Neural progenitor cell (in vitro differentiated cells): ENCODE data around the gene CFAP45. TPM values are rescaled to one million over a fixed set of nuclear protein-coding genes. Genes with fewer than 3 reads are reported as not detected.
A peak's percentile ranks its signal among the peaks of the same experiment; 100 is the strongest.

Source experiments
- DNase-seq: peaks from one replicate; pipeline ENCODE4 v3.0.0-alpha.2; 2016; ENCODE audit warnings: low spot score
- H2AFZ ChIP-seq: fragments of 200-600 bp; sonication (generic); replicated peaks from 2 replicates; pipeline ENCODE4 v1.6.1; 2016; ENCODE audit warnings: antibody characterized with exemption
- H3F3A ChIP-seq: fragments of 200-600 bp; sonication (generic); 2 replicates; pipeline ENCODE4 v1.6.1; 2016; ENCODE audit warnings: antibody characterized with exemption, low read depth
- H3K27ac ChIP-seq: fragments of 200-600 bp; sonication (generic); 2 replicates; pipeline ENCODE4 v1.5.1; 2016; ENCODE audit warnings: mild to moderate bottlenecking
- H3K27me3 ChIP-seq: fragments of 200-600 bp; sonication (generic); 2 replicates; pipeline ENCODE4 v1.6.1; 2016; ENCODE audit warnings: mild to moderate bottlenecking, moderate library complexity
- H3K36me3 ChIP-seq: fragments of 200-600 bp; sonication (generic); 2 replicates; pipeline ENCODE4 v1.5.1; 2016
- H3K4me1 ChIP-seq: fragments of 200-600 bp; sonication (generic); 2 replicates; pipeline ENCODE4 v1.6.1; 2016; ENCODE audit warnings: mixed run types
- H3K4me2 ChIP-seq: fragments of 200-600 bp; sonication (generic); 2 replicates; pipeline ENCODE4 v1.6.1; 2016
- H3K4me3 ChIP-seq: fragments of 200-600 bp; sonication (generic); 2 replicates; pipeline ENCODE4 v1.5.1; 2016
- H3K79me2 ChIP-seq: fragments of 200-600 bp; sonication (generic); 2 replicates; pipeline ENCODE4 v1.6.1; 2016; ENCODE audit warnings: low read depth
- H3K9ac ChIP-seq: fragments of 200-600 bp; sonication (generic); 2 replicates; pipeline ENCODE4 v1.6.1; 2016
- H3K9me3 ChIP-seq: fragments of 200-600 bp; sonication (generic); 2 replicates; pipeline ENCODE4 v1.5.1; 2016; ENCODE audit warnings: low read depth
- H4K20me1 ChIP-seq: fragments of 200-600 bp; sonication (generic); 2 replicates; pipeline ENCODE4 v1.6.1; 2016; ENCODE audit warnings: low read depth
- H3K27ac Mint-ChIP-seq: 3 replicates; pipeline ENCODE4 v1.8.0; 2021; ENCODE audit warnings: mixed read lengths
- H3K27me3 Mint-ChIP-seq: 2 replicates; pipeline ENCODE4 v1.8.0; 2022; ENCODE audit warnings: low read depth, mild to moderate bottlenecking, inconsistent platforms, moderate library complexity, mixed read lengths; ENCODE audit not compliant: insufficient read depth
- H3K36me3 Mint-ChIP-seq: 3 replicates; pipeline ENCODE4 v1.8.0; 2021; ENCODE audit warnings: mixed read lengths
- H3K4me1 Mint-ChIP-seq: 3 replicates; pipeline ENCODE4 v1.8.0; 2021; ENCODE audit warnings: mixed read lengths
- H3K4me3 Mint-ChIP-seq: 3 replicates; pipeline ENCODE4 v1.8.0; 2021; ENCODE audit warnings: mild to moderate bottlenecking, moderate library complexity, mixed read lengths
- H3K9me3 Mint-ChIP-seq: 3 replicates; pipeline ENCODE4 v1.8.0; 2020; ENCODE audit warnings: mixed read lengths
- CTCF ChIP-seq: fragments of 200-600 bp; sonication (generic); IDR thresholded peaks from 2 replicates; pipeline ENCODE4 v1.5.1; 2017; ENCODE audit warnings: antibody characterized with exemption, mild to moderate bottlenecking
- EZH2 ChIP-seq: fragments of 200-600 bp; sonication (generic); IDR thresholded peaks from 2 replicates; pipeline ENCODE4 v1.6.1; 2017; ENCODE audit warnings: antibody characterized with exemption, mild to moderate bottlenecking, moderate library complexity
- EZH2phosphoT487 ChIP-seq: fragments of 200-600 bp; sonication (generic); IDR thresholded peaks from 2 replicates; pipeline ENCODE4 v1.6.1; 2017; ENCODE audit warnings: antibody characterized with exemption
- total RNA-seq: library from RNA; depleted of rRNA; stranded (reverse); fragments of >200 nt; gene quantifications from 2 replicates; pipeline ENCODE4 v1.2.3, GENCODE V29; 2015; ENCODE audit warnings: low replicate concordance

Gene CFAP45
- total RNA-seq, 1 donor from 2014 or later, result not detected

- DNase-seq, result no peak
- Histone ChIP-seq H3K4me1 (peaks cover 14% of the 10 kb centered on the region), H3K4me3 (no peak overlapping the region), H3K36me3 (no peaks in the 10 kb centered on the region), H3K27me3 (no peaks in the 10 kb centered on the region), H3K9ac (no peak overlapping the region), H4K20me1 (no peaks in the 10 kb centered on the region), H3K27ac (no peak overlapping the region), H3K9me3 (no peaks in the 10 kb centered on the region), H2AFZ (no peak overlapping the region), H3F3A (no peaks in the 10 kb centered on the region), H3K4me2 (no peak overlapping the region), H3K79me2 (no peaks in the 10 kb centered on the region)
- Mint-ChIP-seq H3K4me3 (no peak overlapping the region), H3K9me3 (peaks cover 2% of the 10 kb centered on the region), H3K36me3 (no peaks in the 10 kb centered on the region), H3K27ac (peak overlapping the region; percentile 8), H3K27me3 (peaks cover 7% of the 10 kb centered on the region), H3K4me1 (peaks cover 14% of the 10 kb centered on the region)
- TF ChIP-seq CTCF (no peak), EZH2 (no peak), EZH2phosphoT487 (no peak)
Measured at GRCh38 chr1:159866905-159867663, 32.9 kb downstream of the CFAP45 start.

DNA sequence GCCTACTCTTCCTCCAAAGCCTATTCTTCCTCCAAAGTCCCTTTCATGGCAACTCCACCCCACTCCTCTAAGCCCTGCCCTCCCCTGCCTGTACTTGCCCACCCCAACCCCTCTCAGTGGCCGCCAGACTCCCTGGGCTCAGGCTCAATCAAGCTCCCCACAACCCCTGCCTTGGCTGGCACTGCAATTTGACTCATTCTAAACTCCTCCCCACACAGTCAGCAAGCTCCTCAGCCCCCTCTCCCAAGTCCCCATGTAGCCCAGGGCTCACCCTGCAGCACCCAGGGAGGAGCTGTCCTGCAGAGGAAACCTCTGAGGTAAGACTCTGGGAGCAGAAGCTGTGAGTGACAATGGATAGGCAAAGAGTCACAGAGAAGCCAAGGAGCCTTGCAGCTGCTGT, 33.9 kb downstream of the CFAP45 start:
- no peaks in the 10 kb centered on the region for H3K36me3 ChIP-seq
- Mint-ChIP-seq H3K27ac (no peak overlapping the region), H3K4me1 (peaks cover 14% of the 10 kb centered on the region), H3K27me3 (peaks cover 9% of the 10 kb centered on the region), H3K36me3 (no peaks in the 10 kb centered on the region), H3K4me3 (no peak overlapping the region), H3K9me3 (peaks cover 2% of the 10 kb centered on the region)
- H3K4me2 ChIP-seq, result no peak overlapping the region
- H3K4me3 ChIP-seq, result no peak overlapping the region
- H3K79me2 ChIP-seq, result no peaks in the 10 kb centered on the region
- H4K20me1 ChIP-seq, result no peaks in the 10 kb centered on the region
- H3K27me3 ChIP-seq, result no peaks in the 10 kb centered on the region
- TF ChIP-seq EZH2 (no peak), EZH2phosphoT487 (no peak), CTCF (no peak)
- no peaks in the 10 kb centered on the region for H3K9me3 ChIP-seq
- no peak for DNase-seq
- H3K9ac ChIP-seq, result no peak overlapping the region
- no peak overlapping the region for H2AFZ ChIP-seq
- peaks cover 14% of the 10 kb centered on the region for H3K4me1 ChIP-seq
- H3F3A ChIP-seq, result no peaks in the 10 kb centered on the region
- no peak overlapping the region for H3K27ac ChIP-seq

DNA sequence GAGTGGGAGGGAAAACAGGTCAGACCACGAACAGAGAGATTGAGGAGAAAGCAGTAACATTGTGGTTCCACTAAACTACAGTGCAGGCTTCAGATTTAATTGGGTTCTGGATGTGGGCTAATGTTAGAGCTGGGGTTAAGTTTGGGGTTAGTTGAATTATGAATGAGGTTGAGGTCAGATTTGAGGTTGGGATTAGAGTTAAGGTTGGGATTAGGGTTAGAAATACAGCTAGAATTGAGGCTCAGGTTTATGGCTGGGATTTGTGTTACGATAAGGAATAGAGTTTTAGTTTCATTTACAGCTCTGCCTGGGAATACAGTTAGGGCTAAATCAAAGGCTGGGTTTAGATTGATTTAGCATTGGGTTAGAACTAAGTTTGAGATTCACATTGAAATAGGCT, 35.7 kb downstream of the CFAP45 start:
- no peak overlapping the region for H3K4me2 ChIP-seq
- peaks cover 10% of the 10 kb centered on the region for H3K27me3 ChIP-seq
- peaks cover 12% of the 10 kb centered on the region for H3K4me1 Mint-ChIP-seq
- peak overlapping the region; percentile 21 for H3K4me3 Mint-ChIP-seq
- no peak overlapping the region for H3K27ac ChIP-seq
- no peak for DNase-seq
- no peak overlapping the region for H3K4me3 ChIP-seq
- H3K4me1 ChIP-seq, result peaks cover 14% of the 10 kb centered on the region
- no peak for TF ChIP-seq CTCF
- TF ChIP-seq EZH2, result no peak
- TF ChIP-seq EZH2phosphoT487, result no peak
- peaks cover 5% of the 10 kb centered on the region for H3K27me3 Mint-ChIP-seq
- no peaks in the 10 kb centered on the region for H3F3A ChIP-seq
- no peak overlapping the region for H3K9ac ChIP-seq
- no peak overlapping the region for H2AFZ ChIP-seq
- no peak overlapping the region for H3K27ac Mint-ChIP-seq
- no peaks in the 10 kb centered on the region for H4K20me1 ChIP-seq
- no peaks in the 10 kb centered on the region for H3K36me3 Mint-ChIP-seq
- H3K9me3 ChIP-seq, result no peaks in the 10 kb centered on the region
- H3K79me2 ChIP-seq, result no peaks in the 10 kb centered on the region
- H3K36me3 ChIP-seq, result no peaks in the 10 kb centered on the region
- H3K9me3 Mint-ChIP-seq, result peaks cover 2% of the 10 kb centered on the region
